ENCODE results near the gene AGO3.

AGO3 gene

DNA sequence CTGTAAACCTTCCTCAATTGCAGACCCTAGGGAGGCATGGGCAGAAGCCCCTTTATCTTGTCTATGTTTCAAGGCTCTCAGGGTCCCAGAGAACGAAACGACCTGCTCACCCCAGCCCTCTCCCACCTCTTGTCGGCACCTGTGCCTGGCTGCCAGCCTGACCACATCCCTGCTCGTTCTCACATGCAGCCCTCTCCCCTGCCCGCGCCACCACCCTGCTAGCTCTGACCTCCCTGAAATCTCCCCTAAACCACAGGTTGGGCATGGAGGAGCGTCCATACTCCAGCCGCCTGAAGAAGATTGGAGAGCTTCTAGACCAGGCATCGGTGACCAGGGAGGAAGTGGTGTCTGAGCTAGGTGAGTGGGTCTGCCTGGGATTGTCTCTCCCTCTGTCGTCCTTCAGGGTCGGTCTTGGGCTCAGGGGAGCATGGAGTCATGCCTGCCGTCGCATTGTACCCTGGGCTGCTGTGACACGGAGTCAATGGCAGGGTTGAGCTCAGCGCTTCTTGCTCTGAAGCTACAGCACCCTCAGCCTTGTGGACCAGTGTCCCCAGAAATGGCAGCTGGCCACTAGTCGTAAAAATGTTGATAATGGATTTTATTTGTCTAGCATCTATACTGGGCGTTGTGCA lies 161.4 kb downstream of the AGO3 start:
- TF ChIP-seq, protein P1, sequence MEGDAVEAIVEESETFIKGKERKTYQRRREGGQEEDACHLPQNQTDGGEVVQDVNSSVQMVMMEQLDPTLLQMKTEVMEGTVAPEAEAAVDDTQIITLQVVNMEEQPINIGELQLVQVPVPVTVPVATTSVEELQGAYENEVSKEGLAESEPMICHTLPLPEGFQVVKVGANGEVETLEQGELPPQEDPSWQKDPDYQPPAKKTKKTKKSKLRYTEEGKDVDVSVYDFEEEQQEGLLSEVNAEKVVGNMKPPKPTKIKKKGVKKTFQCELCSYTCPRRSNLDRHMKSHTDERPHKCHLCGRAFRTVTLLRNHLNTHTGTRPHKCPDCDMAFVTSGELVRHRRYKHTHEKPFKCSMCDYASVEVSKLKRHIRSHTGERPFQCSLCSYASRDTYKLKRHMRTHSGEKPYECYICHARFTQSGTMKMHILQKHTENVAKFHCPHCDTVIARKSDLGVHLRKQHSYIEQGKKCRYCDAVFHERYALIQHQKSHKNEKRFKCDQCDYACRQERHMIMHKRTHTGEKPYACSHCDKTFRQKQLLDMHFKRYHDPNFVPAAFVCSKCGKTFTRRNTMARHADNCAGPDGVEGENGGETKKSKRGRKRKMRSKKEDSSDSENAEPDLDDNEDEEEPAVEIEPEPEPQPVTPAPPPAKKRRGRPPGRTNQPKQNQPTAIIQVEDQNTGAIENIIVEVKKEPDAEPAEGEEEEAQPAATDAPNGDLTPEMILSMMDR (IDR thresholded peaks at IDR 0.05; ENCODE audit: extremely low read depth, insufficient read depth, missing control alignments), result no peak
- DNase-seq (ENCODE audit: low spot score), result no peak
- in situ Hi-C loops (cut with MboI; ENCODE audit: low pct_unique_long_range_greater_than_20kb, low sequenced_read_pairs, unreplicated experiment), result loop anchor here (10.0 kb wide), 1 partner anchor 93 kb away; no protein-coding TSS in a partner anchor

DNA sequence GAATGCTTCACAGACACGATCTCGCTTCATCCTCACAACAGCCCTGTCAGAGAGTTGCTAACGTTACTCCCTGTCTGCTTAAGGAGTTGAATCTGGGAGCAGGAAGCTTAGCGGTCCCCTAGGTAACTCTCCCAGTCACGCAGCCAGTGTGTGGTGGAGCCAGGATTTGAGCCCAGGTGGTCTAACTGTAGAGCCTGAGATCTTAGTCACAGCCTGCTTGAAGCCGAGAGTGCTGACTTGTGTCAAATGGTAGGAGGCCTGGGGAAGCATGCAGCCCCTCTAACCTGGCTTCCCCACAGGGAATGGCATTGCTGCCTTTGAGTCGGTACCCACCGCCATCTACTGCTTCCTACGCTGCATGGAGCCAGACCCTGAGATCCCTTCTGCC lies 161.9 kb downstream of the AGO3 start:
- DNase-seq (ENCODE audit: low spot score), result no peak
- in situ Hi-C loops (cut with MboI; ENCODE audit: low pct_unique_long_range_greater_than_20kb, low sequenced_read_pairs, unreplicated experiment), result loop anchor here (10.0 kb wide), 1 partner anchor 92 kb away; no protein-coding TSS in a partner anchor
- TF ChIP-seq, protein P1 (IDR thresholded peaks at IDR 0.05; ENCODE audit: extremely low read depth, insufficient read depth, missing control alignments), result no peak

DNA sequence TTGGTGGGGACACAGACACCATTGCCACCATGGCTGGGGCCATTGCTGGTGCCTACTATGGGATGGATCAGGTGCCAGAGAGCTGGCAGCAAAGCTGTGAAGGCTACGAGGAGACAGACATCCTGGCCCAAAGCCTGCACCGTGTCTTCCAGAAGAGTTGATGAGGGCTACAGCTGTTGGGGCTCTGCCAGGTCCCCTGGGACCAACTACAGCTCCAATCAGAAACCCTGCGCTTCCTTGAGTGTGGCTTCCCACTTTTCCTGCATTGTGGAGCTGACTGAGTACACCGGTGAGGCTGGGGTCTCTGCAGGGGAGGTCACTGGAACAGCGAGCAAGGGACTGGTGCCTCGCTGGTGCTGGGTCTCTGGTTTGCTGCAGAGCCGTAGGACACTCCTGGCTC lies 162.3 kb downstream of the AGO3 start:
- no peak for DNase-seq (ENCODE audit: low spot score)
- TF ChIP-seq, protein P1 (IDR thresholded peaks at IDR 0.05; ENCODE audit: extremely low read depth, insufficient read depth, missing control alignments), result no peak
- in situ Hi-C loops (cut with MboI; ENCODE audit: low pct_unique_long_range_greater_than_20kb, low sequenced_read_pairs, unreplicated experiment), result loop anchor here (10.0 kb wide), 1 partner anchor 92 kb away; no protein-coding TSS in a partner anchor

DNA sequence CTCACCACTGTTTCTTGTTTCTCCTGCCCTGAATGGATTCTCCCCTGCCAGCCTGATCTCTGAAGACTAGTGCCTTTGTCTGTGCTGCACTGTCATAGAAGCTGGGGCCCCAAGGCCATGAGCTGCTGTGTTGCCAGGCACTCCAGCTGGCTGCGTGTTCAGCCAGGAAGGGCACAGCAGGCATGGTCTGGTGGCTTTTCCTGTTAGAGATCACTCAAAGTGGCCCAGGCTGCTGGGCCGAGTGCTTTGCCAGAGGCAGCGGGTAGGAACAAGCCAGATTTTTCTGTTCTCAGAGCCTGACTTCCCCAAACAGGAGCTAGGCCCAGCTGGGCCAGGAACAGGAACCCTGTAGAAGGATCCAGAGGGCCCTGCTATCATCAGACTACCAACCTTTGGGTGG lies 163.0 kb downstream of the AGO3 start:
- in situ Hi-C loops (cut with MboI; ENCODE audit: low pct_unique_long_range_greater_than_20kb, low sequenced_read_pairs, unreplicated experiment), result loop anchor here (10.0 kb wide), 1 partner anchor 91 kb away; no protein-coding TSS in a partner anchor
- TF ChIP-seq, protein P1 (IDR thresholded peaks at IDR 0.05; ENCODE audit: extremely low read depth, insufficient read depth, missing control alignments), result no peak
- no peak for DNase-seq (ENCODE audit: low spot score)

DNA sequence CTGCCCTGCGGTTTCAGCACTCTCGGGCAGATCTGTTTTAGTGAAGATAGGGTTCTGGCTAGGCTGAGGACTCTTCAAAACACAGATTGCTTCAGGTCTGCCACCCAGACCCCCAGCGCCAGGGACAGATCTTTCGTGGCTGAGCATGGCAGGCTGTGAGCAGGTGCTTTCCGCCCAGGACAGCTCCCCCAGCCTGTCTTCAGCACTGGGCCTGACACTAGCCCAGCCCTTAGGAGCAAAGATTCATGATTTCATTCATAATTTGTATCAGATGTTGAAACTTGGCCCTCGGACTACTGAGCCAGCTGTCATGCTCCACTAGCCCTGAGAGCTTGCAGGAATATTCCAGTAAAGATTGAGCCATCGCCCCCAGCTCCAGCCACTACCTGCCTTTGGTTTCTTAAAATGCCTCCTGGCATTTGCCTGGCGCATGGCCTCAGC lies 163.7 kb downstream of the AGO3 start:
- DNase-seq (ENCODE audit: low spot score), result no peak
- TF ChIP-seq, protein P1 (IDR thresholded peaks at IDR 0.05; ENCODE audit: extremely low read depth, insufficient read depth, missing control alignments), result no peak
- in situ Hi-C loops (cut with MboI; ENCODE audit: low pct_unique_long_range_greater_than_20kb, low sequenced_read_pairs, unreplicated experiment), result loop anchor here (10.0 kb wide), 1 partner anchor 90 kb away; no protein-coding TSS in a partner anchor

DNA sequence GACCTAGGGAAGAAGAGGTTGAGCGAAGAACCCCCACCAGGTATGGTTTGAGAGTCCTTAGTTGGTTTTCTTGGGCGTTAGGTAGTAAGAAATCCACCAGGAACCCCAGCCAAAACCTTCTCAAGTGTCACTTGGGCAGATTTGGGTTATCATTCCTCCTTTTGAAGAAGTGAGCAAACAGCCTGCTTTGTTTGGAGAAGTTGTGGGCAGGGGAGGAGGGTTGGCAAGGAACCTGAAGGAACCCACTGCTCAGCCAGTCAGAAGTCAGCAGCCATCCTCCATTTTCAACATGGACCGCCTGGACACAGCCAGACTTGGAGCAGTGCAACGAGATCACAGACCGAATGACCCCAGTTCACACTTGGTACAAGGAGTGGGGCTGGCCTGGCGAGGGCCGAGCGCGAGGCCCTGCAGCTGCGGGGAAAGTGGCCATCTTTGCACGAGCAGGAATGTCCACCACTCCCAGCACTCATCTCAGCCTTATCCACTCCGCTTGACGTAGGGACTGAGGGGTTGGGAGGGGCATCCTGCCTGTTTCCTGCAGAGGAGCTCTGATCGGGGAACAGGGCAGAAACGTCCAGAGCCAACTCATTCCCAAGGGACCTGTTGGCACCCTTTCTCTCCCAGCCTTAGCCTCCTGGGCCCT lies 165.0 kb downstream of the AGO3 start:
- in situ Hi-C loops (cut with MboI; ENCODE audit: low pct_unique_long_range_greater_than_20kb, low sequenced_read_pairs, unreplicated experiment), result loop anchor here (10.0 kb wide), 1 partner anchor 89 kb away; no protein-coding TSS in a partner anchor
- TF ChIP-seq, protein P1 (IDR thresholded peaks at IDR 0.05; ENCODE audit: extremely low read depth, insufficient read depth, missing control alignments), result no peak
- no peak for DNase-seq (ENCODE audit: low spot score)
